Psoas muscle (tissue), 8 donors: Measurements from ENCODE around the gene ANAPC2. TPM values are rescaled to one million over a fixed set of nuclear protein-coding genes. Genes with fewer than 3 reads are reported as not detected.

Experiments used
- ATAC-seq, 4 donors: fragments of 200-7000 bp; cut with Tn5 transposase; one replicate each; pipeline ENCODE4 v1.9.1; 2020; ENCODE audit warnings: moderate library complexity in 3 of 4, mild to moderate bottlenecking in 2 of 4
- DNase-seq, 2 donors: peaks; one replicate each; pipeline ENCODE4 v3.0.0-alpha.2; 2020
- H3K27ac ChIP-seq: fragments of 200-600 bp; one replicate; pipeline ENCODE4 v1.8.0; 2022
- H3K27me3 ChIP-seq, 3 donors: fragments of 200-600 bp in 1 of 3; one replicate each; pipeline versions ENCODE4 v1.6.1 to v1.8.0; 2013 to 2022; ENCODE audit warnings: low read length in 2 of 3, mild to moderate bottlenecking in 2 of 3, moderate library complexity in 1 of 3; ENCODE audit not compliant: insufficient read depth in 3 of 3
- H3K36me3 ChIP-seq, 2 donors: fragments of 200-600 bp in 1 of 2; one replicate each; pipeline versions ENCODE4 v1.6.1 to v1.8.0; 2013 to 2022; ENCODE audit warnings: low read depth in 1 of 2, mild to moderate bottlenecking in 1 of 2, moderate library complexity in 1 of 2; ENCODE audit not compliant: insufficient read depth in 1 of 2
- H3K4me1 ChIP-seq: fragments of 200-600 bp; one replicate; pipeline ENCODE4 v1.8.0; 2022
- H3K4me3 ChIP-seq: fragments of 200-600 bp; one replicate; pipeline ENCODE4 v1.8.0; 2022; ENCODE audit warnings: mild to moderate bottlenecking
- H3K9me3 ChIP-seq: fragments of 200-600 bp; one replicate; pipeline ENCODE4 v1.8.0; 2022
- WGBS, 3 donors: extraction: QIAGEN DNeasy Blood & Tissue Kit; methylation state at CpG; one replicate each; pipeline versions ENCODE4 v1.1.6 to v1.1.7; 2013; 5-methylcytosine and 5-hydroxymethylcytosine counted together
- intact Hi-C, 2 donors: fragments of 100-400 bp; cut with DNase I; formaldehyde crosslinking; loops; one replicate each; pipeline versions ENCODE4 v1.11.0 to v1.14.2; 2022
- polyA plus RNA-seq, 3 donors: library from polyadenylated mRNA; stranded (reverse); fragments of 200-250 nt; gene quantifications; one replicate each; pipeline ENCODE4 v1.2.3, GENCODE V29; 2013
- total RNA-seq, 4 donors: library from RNA; stranded (reverse); fragmentation: NEBNext Ultra II Directional in 2 of 4; extraction: Animal tissue kit (Norgen Biotek cat#: 25700) in 2 of 4; gene quantifications; one replicate each; pipeline versions ENCODE4 v1.2.1 to v1.2.4, GENCODE V29; 2021 to 2023
- TF ChIP-seq, protein P1 (sequence below): fragments of 200-600 bp; IDR thresholded peaks from one replicate; pipeline ENCODE4 v1.8.0; 2022; ENCODE audit warnings: antibody characterized with exemption
- donor health status: healthy with polysubstance abuse.
- donor health status: DM: no; HTN: no; CAD: no; lungs with moderate emphysema.
- donor health status: Bipolar disorder and iron deficiency.
- donor health status: healthy.
- donor health status: DM: yes; HTN: yes; CAD: no.
- donor health status: DM: no; HTN: no; CAD: no.
- donor health status: DM: no; HTN: no; CAD: no.
- donor health status: DM: yes; HTN: yes; CAD: no.

The ANAPC2 gene
- total and polyA plus RNA-seq, 7 donors: 13.0 to 32.1 (median 22.6) TPM

DNA sequence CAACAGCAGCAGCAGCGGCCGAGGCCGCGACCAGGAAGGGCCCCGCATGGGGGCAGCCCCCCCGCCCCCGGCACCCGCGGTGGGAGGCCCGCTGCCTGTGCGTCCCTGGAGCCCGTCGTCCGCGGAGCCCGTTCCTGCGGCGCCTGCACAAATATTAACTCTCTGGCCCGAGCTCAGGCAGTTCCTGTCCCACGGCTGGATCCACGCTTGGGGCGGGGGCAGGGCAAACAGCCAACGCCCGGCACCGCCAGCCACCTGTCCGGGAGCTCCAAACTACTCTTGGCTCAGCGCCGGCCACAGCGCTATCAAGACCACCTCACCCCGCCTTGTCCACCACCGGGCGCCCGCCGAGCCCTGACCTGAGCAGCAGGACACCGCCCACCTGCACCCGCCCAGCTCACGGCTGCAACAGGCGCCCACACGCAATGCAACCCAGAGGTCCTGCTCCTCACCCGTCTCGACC, 18.4 kb downstream of the ANAPC2 start, which contains the start of gene LRRC26:
TSS of gene LRRC26 (minus strand) at position 156 of the 463 bp plus-strand sequence. CDS start at position 48, 108 bp downstream.
- intact Hi-C loops: no loop called here
- no peaks in the 10 kb centered on the region for H3K9me3 ChIP-seq
- TF ChIP-seq, protein P1, sequence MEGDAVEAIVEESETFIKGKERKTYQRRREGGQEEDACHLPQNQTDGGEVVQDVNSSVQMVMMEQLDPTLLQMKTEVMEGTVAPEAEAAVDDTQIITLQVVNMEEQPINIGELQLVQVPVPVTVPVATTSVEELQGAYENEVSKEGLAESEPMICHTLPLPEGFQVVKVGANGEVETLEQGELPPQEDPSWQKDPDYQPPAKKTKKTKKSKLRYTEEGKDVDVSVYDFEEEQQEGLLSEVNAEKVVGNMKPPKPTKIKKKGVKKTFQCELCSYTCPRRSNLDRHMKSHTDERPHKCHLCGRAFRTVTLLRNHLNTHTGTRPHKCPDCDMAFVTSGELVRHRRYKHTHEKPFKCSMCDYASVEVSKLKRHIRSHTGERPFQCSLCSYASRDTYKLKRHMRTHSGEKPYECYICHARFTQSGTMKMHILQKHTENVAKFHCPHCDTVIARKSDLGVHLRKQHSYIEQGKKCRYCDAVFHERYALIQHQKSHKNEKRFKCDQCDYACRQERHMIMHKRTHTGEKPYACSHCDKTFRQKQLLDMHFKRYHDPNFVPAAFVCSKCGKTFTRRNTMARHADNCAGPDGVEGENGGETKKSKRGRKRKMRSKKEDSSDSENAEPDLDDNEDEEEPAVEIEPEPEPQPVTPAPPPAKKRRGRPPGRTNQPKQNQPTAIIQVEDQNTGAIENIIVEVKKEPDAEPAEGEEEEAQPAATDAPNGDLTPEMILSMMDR: no peak
- peaks cover 23% of the 10 kb centered on the region for H3K4me1 ChIP-seq
- no peak within 1 kb of the TSS for H3K27ac ChIP-seq
- peaks cover 0 to 65% (median 34%) of the 10 kb centered on the region in 3 donors for H3K27me3 ChIP-seq
- ATAC-seq (no peak), DNase-seq (no peak)
- 5 to 10% (median 6%) methylated on average over 30 to 41 of the region's 41 CpGs for WGBS, 3 donors
- H3K4me3 ChIP-seq: peak within 1 kb of the TSS; percentile 58
- H3K36me3 ChIP-seq: no peaks in the 10 kb centered on the region

DNA sequence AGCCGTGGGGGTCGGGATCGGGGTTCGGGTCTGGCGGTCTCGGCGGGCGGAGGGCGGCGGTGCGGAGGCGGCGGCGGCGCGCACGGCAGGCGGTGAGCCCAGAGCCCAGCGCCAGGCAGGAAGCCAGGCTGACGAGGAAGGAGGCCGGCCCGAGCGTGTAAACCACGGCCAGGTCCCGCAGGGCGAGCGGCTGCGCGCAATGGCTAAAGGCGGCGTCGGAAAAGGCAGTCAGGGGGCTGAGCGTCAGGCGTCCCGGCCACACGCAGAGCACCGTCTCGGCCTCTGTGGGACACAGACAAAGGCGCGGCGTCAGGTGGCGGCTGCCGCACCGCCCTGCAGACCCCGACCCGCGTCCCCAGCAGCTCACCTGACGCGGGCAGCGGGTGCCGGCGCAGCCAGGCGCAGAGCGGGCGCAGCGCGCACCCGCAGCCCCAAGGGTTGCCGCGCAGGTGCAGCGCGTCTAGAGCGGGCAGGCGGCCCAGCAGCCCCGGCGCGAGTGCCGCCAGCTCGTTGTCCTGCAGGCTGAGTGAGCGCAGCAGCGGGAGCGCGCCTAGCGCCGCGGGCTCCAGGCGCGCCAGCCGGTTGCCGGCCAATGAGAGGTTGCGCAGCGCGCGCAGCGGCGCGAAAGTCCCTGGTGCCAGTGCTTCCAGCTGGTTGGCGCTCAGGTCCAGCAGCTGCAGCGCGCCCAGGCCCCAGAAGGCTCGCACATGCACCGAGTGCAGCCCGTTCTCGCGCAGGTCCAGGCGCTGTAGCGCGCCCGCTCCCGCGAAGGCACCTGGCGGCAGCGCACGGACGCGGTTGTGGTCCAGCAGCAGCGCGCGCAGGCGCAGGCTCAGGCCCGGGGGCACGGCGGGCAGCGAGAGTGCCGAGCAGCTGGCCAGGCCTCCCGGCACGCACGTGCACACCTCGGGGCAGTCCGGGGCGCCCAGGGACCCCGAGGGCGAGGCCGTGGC, 19.2 kb downstream of the ANAPC2 start:
- intact Hi-C loops: no loop called here
- DNase-seq (no peak), ATAC-seq (peak; percentile 43 to 83 (median 76))
- Histone ChIP-seq H3K36me3 (no peaks in the 10 kb centered on the region), H3K27me3 (peaks cover 0 to 72% (median 40%) of the 10 kb centered on the region in 3 donors), H3K27ac (no peak overlapping the region), H3K9me3 (no peaks in the 10 kb centered on the region), H3K4me3 (peak overlapping the region; percentile 58), H3K4me1 (peaks cover 23% of the 10 kb centered on the region)
- TF ChIP-seq, protein P1: no peak
- WGBS, 3 donors: 0 to 1% (median 0%) methylated on average over 68 to 124 of the region's 124 CpGs

DNA sequence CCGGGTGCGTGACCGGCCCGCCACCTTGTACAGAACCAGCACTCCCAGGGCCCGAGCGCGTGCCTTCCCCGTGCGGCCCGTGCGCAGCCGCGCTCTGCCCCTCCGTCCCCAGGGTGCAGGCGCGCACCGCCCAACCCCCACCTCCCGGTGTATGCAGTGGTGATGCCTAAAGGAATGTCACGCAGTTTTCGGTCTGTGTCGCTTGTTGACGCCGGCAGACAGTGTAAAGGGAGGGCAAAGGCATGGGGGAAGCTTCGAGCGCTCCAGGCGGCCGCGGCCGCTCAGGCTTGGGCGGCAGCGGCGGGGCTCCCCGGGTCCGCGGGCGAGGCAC, 19.8 kb downstream of the ANAPC2 start:
- intact Hi-C loops: no loop called here
- DNase-seq (no peak), ATAC-seq (peak in 1 of 4 donors; percentile 5)
- Histone ChIP-seq H3K27ac (no peak overlapping the region), H3K27me3 (peaks cover 0 to 79% (median 44%) of the 10 kb centered on the region in 3 donors), H3K4me1 (peaks cover 23% of the 10 kb centered on the region), H3K36me3 (no peaks in the 10 kb centered on the region), H3K4me3 (peak overlapping the region; percentile 58), H3K9me3 (no peaks in the 10 kb centered on the region)
- WGBS, 3 donors: 0 to 1% (median 0%) methylated on average over 32 to 36 of the region's 36 CpGs
- TF ChIP-seq, protein P1: no peak

DNA sequence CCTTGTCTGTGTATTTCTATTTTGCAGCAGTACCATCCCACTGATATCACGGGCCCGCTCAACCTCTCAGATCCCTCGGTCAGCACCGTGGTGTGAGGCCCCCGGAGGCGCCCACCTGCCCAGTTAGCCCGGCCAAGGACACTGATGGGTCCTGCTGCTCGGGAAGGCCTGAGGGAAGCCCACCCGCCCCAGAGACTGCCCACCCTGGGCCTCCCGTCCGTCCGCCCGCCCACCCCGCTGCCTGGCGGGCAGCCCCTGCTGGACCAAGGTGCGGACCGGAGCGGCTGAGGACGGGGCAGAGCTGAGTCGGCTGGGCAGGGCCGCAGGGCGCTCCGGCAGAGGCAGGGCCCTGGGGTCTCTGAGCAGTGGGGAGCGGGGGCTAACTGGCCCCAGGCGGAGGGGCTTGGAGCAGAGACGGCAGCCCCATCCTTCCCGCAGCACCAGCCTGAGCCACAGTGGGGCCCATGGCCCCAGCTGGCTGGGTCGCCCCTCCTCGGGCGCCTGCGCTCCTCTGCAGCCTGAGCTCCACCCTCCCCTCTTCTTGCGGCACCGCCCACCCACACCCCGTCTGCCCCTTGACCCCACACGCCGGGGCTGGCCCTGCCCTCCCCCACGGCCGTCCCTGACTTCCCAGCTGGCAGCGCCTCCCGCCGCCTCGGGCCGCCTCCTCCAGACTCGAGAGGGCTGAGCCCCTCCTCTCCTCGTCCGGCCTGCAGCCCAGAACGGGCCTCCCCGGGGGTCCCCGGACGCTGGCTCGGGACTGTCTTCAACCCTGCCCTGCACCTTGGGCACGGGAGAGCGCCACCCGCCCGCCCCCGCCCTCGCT, 20.4 kb downstream of the ANAPC2 start:
- Histone ChIP-seq H3K4me1 (peaks cover 29% of the 10 kb centered on the region), H3K4me3 (peak overlapping the region; percentile 58), H3K9me3 (no peaks in the 10 kb centered on the region), H3K27ac (no peak overlapping the region), H3K27me3 (peaks cover 0 to 85% (median 47%) of the 10 kb centered on the region in 3 donors), H3K36me3 (no peaks in the 10 kb centered on the region)
- intact Hi-C loops: no loop called here
- WGBS, 3 donors: 5% methylated on average over 35 to 57 of the region's 57 CpGs
- DNase-seq (no peak), ATAC-seq (no peak)
- TF ChIP-seq, protein P1: no peak
